ENCODE results near the gene GTPBP3.
A peak's percentile ranks its signal among the peaks of the same experiment; 100 is the strongest.

GTPBP3 gene

GRCh38 chr19:17327654-17328516 is 9.5 kb upstream of the GTPBP3 start:
- H3K27ac ChIP-seq, result peak overlapping the region; percentile 97
- DNase-seq (ENCODE audit: low spot score), result peak; percentile 72
- CTCF ChIA-PET, result no interaction called here
- POLR2A ChIA-PET (ENCODE audit: low non-redundant PET), result interaction anchor here (0.5 kb wide), 1 partner anchor 10 kb away, joined by 6 read pairs; no protein-coding TSS in a partner anchor
- TF ChIP-seq CTCF (conservative IDR thresholded peaks at IDR 0.05; ENCODE audit: low read depth), result no peak; the same call in 1 of the 2 replicates

GRCh38 chr19:17328517-17329365 is 8.6 kb upstream of the GTPBP3 start:
- peak overlapping the region; percentile 97 for H3K27ac ChIP-seq
- POLR2A ChIA-PET (ENCODE audit: low non-redundant PET), result no interaction called here
- TF ChIP-seq CTCF (conservative IDR thresholded peaks at IDR 0.05; ENCODE audit: low read depth), result no peak
- DNase-seq (ENCODE audit: low spot score), result no peak
- CTCF ChIA-PET, result no interaction called here

GRCh38 chr19:17329366-17330261 is 7.7 kb upstream of the GTPBP3 start:
- no peak overlapping the region for H3K27ac ChIP-seq
- TF ChIP-seq CTCF (conservative IDR thresholded peaks at IDR 0.05; ENCODE audit: low read depth), result no peak
- DNase-seq (ENCODE audit: low spot score), result no peak
- CTCF ChIA-PET, result interaction anchor here (0.6 to 0.7 kb wide), 2 partner anchors 11 to 233 kb away, joined by 3 to 4 read pairs; no protein-coding TSS in a partner anchor
- POLR2A ChIA-PET (ENCODE audit: low non-redundant PET), result no interaction called here

GRCh38 chr19:17330262-17331044 is 6.9 kb upstream of the GTPBP3 start:
- no peak for DNase-seq (ENCODE audit: low spot score)
- ChIA-PET CTCF (interaction anchor here (0.6 to 0.7 kb wide), 2 partner anchors 11 to 232 kb away, joined by 3 to 4 read pairs; no protein-coding TSS in a partner anchor), POLR2A (ENCODE audit: low non-redundant PET) (no interaction called here)
- no peak for TF ChIP-seq CTCF (conservative IDR thresholded peaks at IDR 0.05; ENCODE audit: low read depth)
- peak overlapping the region; percentile 20 for H3K27ac ChIP-seq

GRCh38 chr19:17331045-17331558 is 6.3 kb upstream of the GTPBP3 start:
- POLR2A ChIA-PET (ENCODE audit: low non-redundant PET), result no interaction called here
- CTCF ChIA-PET, result interaction anchor here (0.5 to 0.7 kb wide), 2 partner anchors 59 to 194 kb away, joined by 3 read pairs; no protein-coding TSS in a partner anchor

More at GRCh38 chr19:17331045-17331558, 6.3 kb upstream of the GTPBP3 start:
- no peak for DNase-seq (ENCODE audit: low spot score)
- H3K27ac ChIP-seq, result peak overlapping the region; percentile 20
- TF ChIP-seq CTCF (conservative IDR thresholded peaks at IDR 0.05; ENCODE audit: low read depth), result no peak
